ENCODE data around the gene CWC25. TPM values are rescaled to one million over a fixed set of nuclear protein-coding genes. Genes with fewer than 3 reads are reported as not detected.

Gene CWC25
- total and polyA plus RNA-seq, 2 of the 13 experiments (the other 11 are each of a cell fraction or from before 2014, with no cell fraction given): 15.6 to 22.7 TPM

GRCh38 chr17:38872671-38873385, 47.7 kb upstream of the CWC25 start (continued):
- TF ChIP-seq ELF3 (CRISPR knock-in tag; IDR thresholded peaks at IDR 0.05) (peak; percentile 57; the same call in 1 of the 2 replicates), ZNF513 (CRISPR knock-in tag; conservative IDR thresholded peaks at IDR 0.05) (no peak), ZFP36L1 (CRISPR knock-in tag; IDR thresholded peaks at IDR 0.05) (no peak), JDP2 (CRISPR knock-in tag; IDR thresholded peaks at IDR 0.05; ENCODE audit: borderline replicate concordance) (no peak), NR2C2 (CRISPR knock-in tag; IDR thresholded peaks at IDR 0.05; ENCODE audit: borderline replicate concordance) (peak; percentile 69), NFRKB (IDR thresholded peaks at IDR 0.05) (no peak), ZNF576 (CRISPR knock-in tag; IDR thresholded peaks at IDR 0.05) (no peak), DNMT1 (CRISPR knock-in tag; IDR thresholded peaks at IDR 0.05) (no peak), ATRX (CRISPR knock-in tag; IDR thresholded peaks at IDR 0.05; ENCODE audit: borderline replicate concordance) (no peak), HDAC2 (CRISPR knock-in tag; IDR thresholded peaks at IDR 0.05) (peak; percentile 86), BCLAF1 (IDR thresholded peaks at IDR 0.05) (no peak), PRMT3 (CRISPR knock-in tag; IDR thresholded peaks at IDR 0.05; ENCODE audit: borderline replicate concordance, low read depth) (no peak), CBFB (CRISPR knock-in tag; IDR thresholded peaks at IDR 0.05) (no peak), HBP1 (CRISPR knock-in tag; IDR thresholded peaks at IDR 0.05; ENCODE audit: low read depth) (no peak), PRPF4 (IDR thresholded peaks at IDR 0.05; ENCODE audit: low read depth, low read length, poor library complexity, severe bottlenecking) (peak; percentile 43), NR1H2 (CRISPR knock-in tag; IDR thresholded peaks at IDR 0.05; ENCODE audit: borderline replicate concordance, low read depth) (no peak), ZSCAN9 (CRISPR knock-in tag; IDR thresholded peaks at IDR 0.05; ENCODE audit: borderline replicate concordance) (no peak), HNRNPL (IDR thresholded peaks at IDR 0.05; ENCODE audit: low read depth, low read length) (no peak), ZNF326 (CRISPR knock-in tag; IDR thresholded peaks at IDR 0.05; ENCODE audit: borderline replicate concordance) (no peak), RARA (CRISPR knock-in tag; IDR thresholded peaks at IDR 0.05) (peak; percentile 74), TRIM24 (CRISPR knock-in tag; IDR thresholded peaks at IDR 0.05) (0 out of 2 replicates have a peak, but pooled peaks have one; percentile 48), ZNF44 (CRISPR knock-in tag; IDR thresholded peaks at IDR 0.05) (no peak), ATAD3A (CRISPR knock-in tag; IDR thresholded peaks at IDR 0.05) (no peak), GATAD2A (CRISPR knock-in tag; IDR thresholded peaks at IDR 0.05) (peak; percentile 85), HDAC1 (CRISPR knock-in tag; IDR thresholded peaks at IDR 0.05) (peak; percentile 78), FOXO1 (CRISPR knock-in tag; IDR thresholded peaks at IDR 0.05) (peak; percentile 73), ZNF781 (CRISPR knock-in tag; IDR thresholded peaks at IDR 0.05; ENCODE audit: borderline replicate concordance, not compliant biosample characterization) (no peak)

Measured in HepG2 (cell line).